HL-60/S4 treated with retinoic acid at 250 ng/mL for 4 days and 3 days (cell line): ENCODE results near the gene FEV.

ENCODE experiments used
- in situ Hi-C: fragments of 300-500 bp; cut with MboI; formaldehyde crosslinking; loops from 2 replicates; pipeline ENCODE4 v1.7.0; 2022; ENCODE audit warnings: low sequenced_read_pairs

The FEV gene

GRCh38 chr2:219018286-219018685, 33.3 kb upstream of the FEV start:
- in situ Hi-C loops: no loop called here

- in situ Hi-C loops: no loop called here
These were observed 32.4 kb upstream of the FEV start for GRCh38 chr2:219017201-219017931.

GRCh38 chr2:219016721-219017120, 31.7 kb upstream of the FEV start:
- in situ Hi-C loops: no loop called here

- in situ Hi-C loops: no loop called here
These were observed 25.9 kb upstream of the FEV start for GRCh38 chr2:219010873-219011272.

GRCh38 chr2:219010162-219010756, 25.3 kb upstream of the FEV start:
- in situ Hi-C loops: no loop called here

- in situ Hi-C loops: no loop called here
These were observed 24.3 kb upstream of the FEV start for GRCh38 chr2:219009294-219009693.

- in situ Hi-C loops: no loop called here
These were observed 19.0 kb upstream of the FEV start for GRCh38 chr2:219003979-219004378.

GRCh38 chr2:219003267-219003634, 18.3 kb upstream of the FEV start:
- in situ Hi-C loops: no loop called here

- in situ Hi-C loops: no loop called here
These were observed 17.6 kb upstream of the FEV start for GRCh38 chr2:219002395-219003266.

GRCh38 chr2:219001577-219002394, 16.8 kb upstream of the FEV start:
- in situ Hi-C loops: no loop called here

GRCh38 chr2:219001100-219001576, 16.2 kb upstream of the FEV start:
- in situ Hi-C loops: no loop called here

- in situ Hi-C loops: no loop called here
These were observed 15.6 kb upstream of the FEV start for GRCh38 chr2:219000569-219000960.

- in situ Hi-C loops: no loop called here
These were observed 15.0 kb upstream of the FEV start for GRCh38 chr2:218999881-219000568.

GRCh38 chr2:218999021-218999880, 14.3 kb upstream of the FEV start:
- in situ Hi-C loops: no loop called here

GRCh38 chr2:218998414-218999002, 13.5 kb upstream of the FEV start:
- in situ Hi-C loops: no loop called here

GRCh38 chr2:218997731-218998130, 12.7 kb upstream of the FEV start:
- in situ Hi-C loops: no loop called here

GRCh38 chr2:218996937-218997336, 12.0 kb upstream of the FEV start:
- in situ Hi-C loops: no loop called here

GRCh38 chr2:218995972-218996711, 11.2 kb upstream of the FEV start:
- in situ Hi-C loops: no loop called here
